ENCODE data around the gene INSC. TPM values are rescaled to one million over a fixed set of nuclear protein-coding genes. Genes with fewer than 3 reads are reported as not detected.
A peak's percentile ranks its signal among the peaks of the same experiment; 100 is the strongest.

Gene INSC
- total and polyA plus RNA-seq, 2 donors = 0.68 to 3.0 TPM

GRCh38 chr11:15194671-15195415 lies 80.1 kb downstream of the INSC start:
- H3K4me3 ChIP-seq (ENCODE audit: low read depth, low read length) = no peak overlapping the region
- H3K27ac ChIP-seq (ENCODE audit: low read depth) = no peak overlapping the region
- WGBS = 68% methylated on average over 2 of the region's 2 CpGs
- no peak for DNase-seq (ENCODE audit: extremely low spot score)
- no peaks in the 10 kb centered on the region for H3K36me3 ChIP-seq (ENCODE audit: insufficient read depth)
- no peaks in the 10 kb centered on the region for H3K4me1 ChIP-seq (ENCODE audit: insufficient read depth)

GRCh38 chr11:15195454-15196200 lies 80.9 kb downstream of the INSC start:
- Histone ChIP-seq H3K27ac (ENCODE audit: low read depth) (no peak overlapping the region), H3K4me1 (ENCODE audit: insufficient read depth) (no peaks in the 10 kb centered on the region), H3K36me3 (ENCODE audit: insufficient read depth) (no peaks in the 10 kb centered on the region), H3K4me3 (ENCODE audit: low read depth, low read length) (no peak overlapping the region)
- DNase-seq (ENCODE audit: extremely low spot score) = no peak
- WGBS = 62% methylated on average over 2 of the region's 2 CpGs

GRCh38 chr11:15196704-15197103 lies 82.0 kb downstream of the INSC start:
- DNase-seq (ENCODE audit: extremely low spot score) = no peak
- H3K36me3 ChIP-seq (ENCODE audit: insufficient read depth) = no peaks in the 10 kb centered on the region
- no peak overlapping the region for H3K27ac ChIP-seq (ENCODE audit: low read depth)
- no peaks in the 10 kb centered on the region for H3K4me1 ChIP-seq (ENCODE audit: insufficient read depth)
- WGBS = 83% methylated on average over 1 of the region's 1 CpG
- H3K4me3 ChIP-seq (ENCODE audit: low read depth, low read length) = no peak overlapping the region

GRCh38 chr11:15197696-15198095 lies 83.0 kb downstream of the INSC start:
- Histone ChIP-seq H3K27ac (ENCODE audit: low read depth) (no peak overlapping the region), H3K4me3 (ENCODE audit: low read depth, low read length) (no peak overlapping the region), H3K4me1 (ENCODE audit: insufficient read depth) (no peaks in the 10 kb centered on the region), H3K36me3 (ENCODE audit: insufficient read depth) (no peaks in the 10 kb centered on the region)
- DNase-seq (ENCODE audit: extremely low spot score) = no peak
- WGBS = 24% methylated on average over 2 of the region's 2 CpGs

GRCh38 chr11:15198284-15198683 lies 83.6 kb downstream of the INSC start:
- no peak overlapping the region for H3K4me3 ChIP-seq (ENCODE audit: low read depth, low read length)
- H3K36me3 ChIP-seq (ENCODE audit: insufficient read depth) = no peaks in the 10 kb centered on the region
- no peak for DNase-seq (ENCODE audit: extremely low spot score)
- no peaks in the 10 kb centered on the region for H3K4me1 ChIP-seq (ENCODE audit: insufficient read depth)
- H3K27ac ChIP-seq (ENCODE audit: low read depth) = no peak overlapping the region
- WGBS = 65% methylated on average over 2 of the region's 2 CpGs

GRCh38 chr11:15199693-15200092 lies 85.0 kb downstream of the INSC start:
- Histone ChIP-seq H3K27ac (ENCODE audit: low read depth) (no peak overlapping the region), H3K36me3 (ENCODE audit: insufficient read depth) (no peaks in the 10 kb centered on the region), H3K4me1 (ENCODE audit: insufficient read depth) (no peaks in the 10 kb centered on the region), H3K4me3 (ENCODE audit: low read depth, low read length) (no peak overlapping the region)
- no peak for DNase-seq (ENCODE audit: extremely low spot score)
- 62% methylated on average over 3 of the region's 3 CpGs for WGBS

- Histone ChIP-seq H3K27ac (ENCODE audit: low read depth) (no peak overlapping the region), H3K4me1 (ENCODE audit: insufficient read depth) (no peaks in the 10 kb centered on the region), H3K36me3 (ENCODE audit: insufficient read depth) (no peaks in the 10 kb centered on the region), H3K4me3 (ENCODE audit: low read depth, low read length) (no peak overlapping the region)
- no peak for DNase-seq (ENCODE audit: extremely low spot score)
- 96% methylated on average over 12 of the region's 12 CpGs for WGBS
These were observed 86.0 kb downstream of the INSC start for GRCh38 chr11:15200696-15201095.

GRCh38 chr11:15201586-15201985 lies 86.9 kb downstream of the INSC start:
- Histone ChIP-seq H3K4me1 (ENCODE audit: insufficient read depth) (no peaks in the 10 kb centered on the region), H3K36me3 (ENCODE audit: insufficient read depth) (no peaks in the 10 kb centered on the region), H3K4me3 (ENCODE audit: low read depth, low read length) (no peak overlapping the region), H3K27ac (ENCODE audit: low read depth) (no peak overlapping the region)
- DNase-seq (ENCODE audit: extremely low spot score) = no peak
- 99% methylated on average over 4 of the region's 4 CpGs for WGBS

GRCh38 chr11:15202626-15203025 lies 87.9 kb downstream of the INSC start:
- Histone ChIP-seq H3K27ac (ENCODE audit: low read depth) (no peak overlapping the region), H3K4me1 (ENCODE audit: insufficient read depth) (no peaks in the 10 kb centered on the region), H3K4me3 (ENCODE audit: low read depth, low read length) (no peak overlapping the region), H3K36me3 (ENCODE audit: insufficient read depth) (no peaks in the 10 kb centered on the region)
- DNase-seq (ENCODE audit: extremely low spot score) = no peak
- WGBS = 72% methylated on average over 5 of the region's 5 CpGs

GRCh38 chr11:15204711-15205110 lies 90.0 kb downstream of the INSC start:
- 86% methylated on average over 10 of the region's 10 CpGs for WGBS
- Histone ChIP-seq H3K27ac (ENCODE audit: low read depth) (no peak overlapping the region), H3K4me1 (ENCODE audit: insufficient read depth) (no peaks in the 10 kb centered on the region), H3K36me3 (ENCODE audit: insufficient read depth) (no peaks in the 10 kb centered on the region), H3K4me3 (ENCODE audit: low read depth, low read length) (no peak overlapping the region)
- DNase-seq (ENCODE audit: extremely low spot score) = no peak

GRCh38 chr11:15206791-15207190 lies 92.1 kb downstream of the INSC start:
- Histone ChIP-seq H3K27ac (ENCODE audit: low read depth) (no peak overlapping the region), H3K36me3 (ENCODE audit: insufficient read depth) (no peaks in the 10 kb centered on the region), H3K4me1 (ENCODE audit: insufficient read depth) (no peaks in the 10 kb centered on the region), H3K4me3 (ENCODE audit: low read depth, low read length) (no peak overlapping the region)
- 82% methylated on average over 2 of the region's 2 CpGs for WGBS
- no peak for DNase-seq (ENCODE audit: extremely low spot score)

GRCh38 chr11:15208378-15209222 lies 93.9 kb downstream of the INSC start:
- no peaks in the 10 kb centered on the region for H3K4me1 ChIP-seq (ENCODE audit: insufficient read depth)
- DNase-seq (ENCODE audit: extremely low spot score) = peak; percentile 17
- H3K36me3 ChIP-seq (ENCODE audit: insufficient read depth) = no peaks in the 10 kb centered on the region
- no peak overlapping the region for H3K4me3 ChIP-seq (ENCODE audit: low read depth, low read length)
- H3K27ac ChIP-seq (ENCODE audit: low read depth) = no peak overlapping the region
- 18% methylated on average over 10 of the region's 10 CpGs for WGBS

- Histone ChIP-seq H3K4me1 (ENCODE audit: insufficient read depth) (no peaks in the 10 kb centered on the region), H3K4me3 (ENCODE audit: low read depth, low read length) (no peak overlapping the region), H3K27ac (ENCODE audit: low read depth) (no peak overlapping the region), H3K36me3 (ENCODE audit: insufficient read depth) (no peaks in the 10 kb centered on the region)
- WGBS = 89% methylated on average over 4 of the region's 4 CpGs
- no peak for DNase-seq (ENCODE audit: extremely low spot score)
These were observed 98.2 kb downstream of the INSC start for GRCh38 chr11:15212876-15213275.
